Fibroblast of skin of scalp (primary cell): ENCODE measurements around the gene HIRIP3. TPM values are rescaled to one million over a fixed set of nuclear protein-coding genes. Genes with fewer than 3 reads are reported as not detected.
"Not testable (repeated sequence)": the region's sequence is repeated elsewhere in the genome, so short reads cannot be mapped to it uniquely, and the experiment has no call there.

ENCODE experiments used
- DNase-seq: peaks from one replicate; pipeline ENCODE4 v3.0.0-alpha.2; 2013
- polyA plus RNA-seq, 2 experiments: library from polyadenylated mRNA; unstranded; fragments of 120-200 nt; gene quantifications; one replicate each; pipeline ENCODE4 v1.2.1, GENCODE V29; 2013; ENCODE audit not compliant: insufficient read length in 2 of 2

The HIRIP3 gene, protein sequence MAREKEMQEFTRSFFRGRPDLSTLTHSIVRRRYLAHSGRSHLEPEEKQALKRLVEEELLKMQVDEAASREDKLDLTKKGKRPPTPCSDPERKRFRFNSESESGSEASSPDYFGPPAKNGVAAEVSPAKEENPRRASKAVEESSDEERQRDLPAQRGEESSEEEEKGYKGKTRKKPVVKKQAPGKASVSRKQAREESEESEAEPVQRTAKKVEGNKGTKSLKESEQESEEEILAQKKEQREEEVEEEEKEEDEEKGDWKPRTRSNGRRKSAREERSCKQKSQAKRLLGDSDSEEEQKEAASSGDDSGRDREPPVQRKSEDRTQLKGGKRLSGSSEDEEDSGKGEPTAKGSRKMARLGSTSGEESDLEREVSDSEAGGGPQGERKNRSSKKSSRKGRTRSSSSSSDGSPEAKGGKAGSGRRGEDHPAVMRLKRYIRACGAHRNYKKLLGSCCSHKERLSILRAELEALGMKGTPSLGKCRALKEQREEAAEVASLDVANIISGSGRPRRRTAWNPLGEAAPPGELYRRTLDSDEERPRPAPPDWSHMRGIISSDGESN
- polyA plus RNA-seq (2013, experiment 1 of 2; ENCODE audit: insufficient read length): 11.6 TPM
- 10.1 TPM for polyA plus RNA-seq (2013, experiment 2 of 2; ENCODE audit: insufficient read length)

DNA sequence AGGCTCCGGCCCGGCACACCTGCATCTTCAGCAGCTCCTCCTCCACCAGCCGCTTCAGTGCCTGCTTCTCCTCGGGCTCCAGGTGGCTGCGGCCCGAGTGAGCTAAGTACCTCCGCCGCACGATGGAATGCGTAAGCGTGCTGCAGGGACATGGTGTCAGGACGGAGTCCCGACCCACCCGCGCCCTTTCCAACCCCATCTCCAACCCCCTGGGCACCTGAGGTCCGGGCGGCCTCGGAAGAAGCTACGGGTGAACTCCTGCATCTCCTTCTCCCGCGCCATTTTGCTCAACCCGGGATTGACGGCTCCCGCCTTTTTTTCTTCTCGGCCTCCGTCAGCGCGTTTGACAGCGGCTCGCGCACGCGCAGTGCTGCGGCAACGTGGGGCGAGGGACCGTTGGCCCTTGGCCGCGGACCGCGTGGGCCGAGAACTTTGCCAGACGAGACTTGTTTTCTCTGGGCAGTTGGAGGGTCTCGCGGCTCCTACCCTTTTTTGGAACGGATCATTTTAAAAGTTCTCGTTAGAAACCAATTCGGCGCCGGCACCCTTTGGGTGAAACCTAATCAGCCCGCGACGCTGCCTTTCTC lies at the start of gene HIRIP3:
Gene HIRIP3 (minus strand): TSS at position 294 of the 587 bp plus-strand sequence. CDS start 12 bp downstream, at position 282.
- DNase-seq: peak; percentile 84

DNA sequence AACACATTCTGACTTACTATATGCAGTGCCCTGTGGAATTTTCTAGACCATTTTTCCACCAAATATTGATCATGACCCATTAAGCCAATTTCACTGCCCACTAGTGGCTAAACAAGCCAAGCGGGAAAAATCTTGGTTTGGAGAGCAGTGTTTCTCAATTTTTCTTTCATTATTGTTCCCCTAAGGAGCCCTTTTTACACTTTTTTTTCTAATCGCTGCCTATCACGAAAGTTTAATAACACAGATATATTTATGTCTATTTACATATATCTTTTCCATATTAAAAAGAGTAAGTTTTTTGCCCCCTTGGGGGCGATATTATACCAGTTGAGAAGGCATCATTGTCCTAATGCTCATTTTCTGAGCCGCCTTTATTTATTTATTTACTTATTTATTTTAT lies 46.4 kb upstream of the HIRIP3 start:
- DNase-seq: peak; percentile 59

DNA sequence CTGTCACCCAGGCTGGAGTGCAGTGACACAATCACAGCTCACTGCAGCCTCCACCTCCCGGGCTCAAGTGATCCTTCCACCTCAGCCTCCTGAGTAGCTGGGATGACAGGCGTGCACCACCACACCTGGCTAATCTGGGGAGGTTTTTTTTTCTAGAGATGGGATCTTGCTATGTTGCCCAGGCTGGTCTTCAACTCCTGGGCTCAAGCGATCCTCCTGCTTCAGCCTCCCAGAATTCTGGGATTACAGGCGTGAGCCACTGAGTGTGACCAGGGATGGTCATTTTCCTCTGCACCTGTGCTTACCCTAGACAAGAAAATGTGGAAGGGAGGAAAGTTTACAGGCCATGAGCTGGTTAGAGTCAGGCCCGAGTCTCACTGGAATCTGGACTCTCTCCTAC lies 45.3 kb upstream of the HIRIP3 start:
- DNase-seq: not testable (repeated sequence)

DNA sequence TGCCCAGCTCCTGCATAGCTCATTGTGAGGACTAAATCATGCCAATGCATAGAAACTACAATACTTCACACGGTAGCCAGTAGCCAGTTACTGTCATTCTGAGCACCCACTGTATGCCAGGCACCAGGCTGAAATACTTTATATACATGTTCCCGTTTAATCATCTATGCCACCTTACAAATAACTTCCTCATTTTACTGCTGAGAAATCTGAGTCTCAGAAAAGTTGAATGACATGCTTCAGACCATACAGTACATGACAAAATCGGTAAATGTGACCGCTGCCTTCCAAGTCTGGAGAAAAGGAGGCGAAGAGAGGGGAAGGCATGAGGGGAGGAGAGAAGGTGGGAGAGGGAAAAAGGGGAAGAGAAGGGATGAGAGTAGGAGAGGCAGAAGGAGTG lies 44.8 kb upstream of the HIRIP3 start:
- DNase-seq: no peak

DNA sequence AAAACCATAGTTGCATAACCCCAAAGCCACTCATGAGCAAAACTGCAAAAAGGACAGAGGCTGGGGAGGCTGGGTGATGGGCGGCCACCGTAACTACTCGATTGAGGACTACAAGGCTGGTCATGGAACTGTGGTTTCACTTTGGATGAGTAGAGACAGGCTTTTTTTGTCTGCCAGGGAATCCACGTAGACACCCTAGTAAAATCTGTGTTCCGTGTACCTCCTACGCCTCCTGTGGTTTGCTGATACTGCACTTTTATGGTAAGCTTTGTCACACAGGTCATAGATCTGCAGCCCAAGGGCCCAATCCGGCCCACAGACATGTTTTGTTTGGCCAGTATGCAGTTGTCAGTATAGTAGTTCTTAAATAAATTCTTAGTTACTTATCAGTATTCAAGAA lies 37.9 kb upstream of the HIRIP3 start:
- no peak for DNase-seq

DNA sequence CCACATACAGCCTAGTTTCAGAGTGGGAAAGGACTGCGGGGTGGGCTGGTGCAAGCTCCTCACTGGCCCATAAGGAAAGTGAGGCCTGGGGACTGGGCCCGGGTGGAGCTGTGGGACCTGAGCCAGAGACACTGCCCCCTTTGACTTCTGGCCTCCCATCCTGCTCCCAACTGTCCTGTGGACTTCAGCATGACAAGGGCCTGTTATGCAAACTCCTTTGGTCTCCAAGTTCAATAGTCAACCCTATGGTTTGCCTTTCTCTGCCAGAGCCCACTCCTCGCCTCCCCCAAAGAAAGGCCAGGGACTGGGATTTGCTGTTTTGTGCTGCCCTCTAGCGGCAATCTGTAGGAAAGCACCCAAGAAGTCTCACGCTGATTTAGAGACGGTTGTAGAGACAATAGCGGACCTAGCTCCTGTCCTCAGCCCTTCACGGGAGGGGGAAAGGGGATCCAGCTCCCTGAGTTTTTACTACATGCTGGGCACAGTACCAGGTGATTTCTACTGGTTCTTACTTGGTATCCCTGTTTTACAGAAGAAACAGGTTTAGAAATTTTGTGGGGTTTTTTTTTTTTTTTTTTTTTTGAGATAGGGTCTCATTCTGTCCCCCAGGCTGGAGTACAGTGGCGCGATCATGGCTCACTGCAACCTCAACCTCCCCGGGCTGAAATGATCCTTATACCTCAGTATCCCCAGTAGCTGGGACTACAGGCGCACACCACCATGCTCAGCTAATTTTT lies 36.8 kb upstream of the HIRIP3 start:
- peak; percentile 68 for DNase-seq

DNA sequence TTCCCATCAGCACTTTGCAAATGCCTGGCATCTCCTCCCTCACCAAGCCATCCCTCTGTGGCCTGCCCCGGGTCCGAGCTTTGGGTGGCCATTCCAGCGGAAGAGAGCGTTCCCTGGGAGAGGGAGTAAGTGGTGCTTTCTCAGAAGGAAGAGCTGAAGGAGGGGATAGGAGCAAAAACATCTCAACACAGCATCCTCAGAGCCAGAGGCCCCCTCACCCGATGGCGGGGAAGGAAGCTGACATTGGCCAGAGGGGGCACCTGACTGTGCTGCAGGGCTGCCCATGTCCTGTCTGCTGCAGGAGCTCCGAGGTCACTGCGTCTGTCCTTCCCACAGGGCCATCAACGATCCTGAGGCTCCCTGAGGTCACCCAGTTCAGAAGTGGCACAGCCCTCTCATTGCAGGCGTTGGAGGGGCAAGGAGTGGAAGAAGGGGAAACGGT lies 36.1 kb upstream of the HIRIP3 start:
- DNase-seq: no peak

DNA sequence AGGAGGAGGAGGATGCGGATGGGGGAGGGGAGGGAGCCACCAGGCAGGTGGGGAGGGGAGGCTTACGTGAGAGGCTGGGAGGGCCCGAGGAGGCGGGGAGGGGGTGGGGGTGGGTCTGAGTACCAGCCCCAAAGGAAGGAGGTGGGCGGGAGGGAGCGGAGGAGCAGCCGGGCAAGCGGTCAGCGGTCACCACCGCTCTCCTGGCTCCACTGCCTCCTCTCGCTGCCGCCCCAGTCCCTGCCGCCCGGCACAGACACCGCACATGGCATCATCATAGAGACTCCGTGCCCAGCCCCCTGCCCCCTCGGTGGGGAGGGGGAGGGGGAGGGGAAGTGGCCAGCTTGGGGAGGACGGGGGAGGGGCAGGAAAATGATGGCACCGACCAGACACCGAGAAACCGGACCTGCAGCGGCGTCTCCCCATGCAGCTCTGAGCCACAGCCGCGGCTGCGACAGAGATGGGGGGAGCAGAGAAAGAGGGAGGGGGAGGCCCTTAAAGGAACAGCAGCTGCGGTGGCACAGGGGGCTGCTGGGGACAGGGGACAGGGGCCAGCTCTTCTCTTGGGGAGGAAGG lies 35.5 kb upstream of the HIRIP3 start, which contains the start of gene TLCD3B:
Gene TLCD3B (minus strand): TSS at position 431 of the 573 bp plus-strand sequence. CDS start 744 bp downstream, outside the sequence.
- DNase-seq: no peak

DNA sequence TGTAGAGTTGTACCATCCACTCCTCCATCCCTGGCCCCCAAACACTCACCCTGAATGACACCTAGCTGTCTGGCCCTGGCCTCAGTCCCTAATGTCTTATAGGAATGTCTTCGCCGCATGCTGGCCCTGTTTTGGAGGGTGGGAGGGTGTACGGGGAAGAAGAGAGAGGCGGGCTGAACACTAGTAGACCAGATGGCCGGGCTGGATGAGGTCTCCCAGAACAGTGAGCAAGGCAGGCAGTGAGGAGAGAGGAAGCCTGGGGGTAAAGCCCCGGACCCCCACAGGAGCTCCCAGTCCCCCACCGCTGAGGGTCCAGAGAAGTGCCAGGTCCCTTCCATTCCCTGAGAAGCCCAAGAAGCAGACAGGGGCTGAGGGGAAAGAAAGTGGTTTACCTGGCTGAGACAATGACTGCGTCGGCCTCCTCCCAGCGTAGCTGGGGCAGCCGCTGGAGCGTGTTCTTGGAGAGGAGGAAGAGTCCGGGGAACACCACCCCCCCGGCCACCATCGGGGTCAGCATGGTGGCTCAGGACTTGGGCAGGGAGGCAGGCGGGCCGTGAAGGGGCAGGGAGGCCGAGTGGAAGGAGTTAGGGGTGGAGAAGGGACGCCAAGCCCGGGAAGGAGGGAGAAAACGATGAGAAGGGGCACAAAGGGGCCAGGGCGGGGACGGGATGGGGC lies 34.7 kb upstream of the HIRIP3 start:
- DNase-seq: no peak

DNA sequence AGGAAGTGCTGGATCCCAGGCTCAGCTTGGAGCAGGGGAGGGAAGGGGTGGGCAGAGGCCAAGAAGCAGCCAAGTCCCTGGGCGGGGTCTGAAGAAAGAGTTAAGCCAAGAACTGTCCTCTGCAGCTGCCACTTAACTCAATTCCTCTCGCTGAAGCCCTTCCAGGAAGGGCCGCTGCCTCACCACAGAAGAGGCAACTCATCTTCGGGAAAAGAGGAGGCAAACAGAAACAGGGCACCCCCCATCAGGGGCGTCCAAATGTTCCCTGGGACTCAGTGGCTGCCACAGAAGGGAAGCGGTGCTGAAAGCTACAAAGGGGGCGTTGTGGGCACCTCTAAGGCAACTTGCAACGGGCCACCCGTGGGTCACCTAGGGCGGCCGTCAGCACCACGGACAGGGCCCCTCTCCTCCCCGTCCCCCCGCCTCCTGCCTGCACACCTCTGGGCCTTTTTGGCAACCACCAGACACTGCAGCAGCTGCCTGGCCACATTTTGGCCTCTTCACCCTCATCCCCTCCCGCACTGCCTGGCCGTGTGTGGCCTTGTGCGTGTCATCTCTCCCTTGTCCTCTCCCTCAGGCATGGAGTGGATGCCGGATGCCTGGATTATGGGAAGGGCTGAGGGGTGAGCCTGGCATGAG lies 33.1 kb upstream of the HIRIP3 start:
- no peak for DNase-seq

DNA sequence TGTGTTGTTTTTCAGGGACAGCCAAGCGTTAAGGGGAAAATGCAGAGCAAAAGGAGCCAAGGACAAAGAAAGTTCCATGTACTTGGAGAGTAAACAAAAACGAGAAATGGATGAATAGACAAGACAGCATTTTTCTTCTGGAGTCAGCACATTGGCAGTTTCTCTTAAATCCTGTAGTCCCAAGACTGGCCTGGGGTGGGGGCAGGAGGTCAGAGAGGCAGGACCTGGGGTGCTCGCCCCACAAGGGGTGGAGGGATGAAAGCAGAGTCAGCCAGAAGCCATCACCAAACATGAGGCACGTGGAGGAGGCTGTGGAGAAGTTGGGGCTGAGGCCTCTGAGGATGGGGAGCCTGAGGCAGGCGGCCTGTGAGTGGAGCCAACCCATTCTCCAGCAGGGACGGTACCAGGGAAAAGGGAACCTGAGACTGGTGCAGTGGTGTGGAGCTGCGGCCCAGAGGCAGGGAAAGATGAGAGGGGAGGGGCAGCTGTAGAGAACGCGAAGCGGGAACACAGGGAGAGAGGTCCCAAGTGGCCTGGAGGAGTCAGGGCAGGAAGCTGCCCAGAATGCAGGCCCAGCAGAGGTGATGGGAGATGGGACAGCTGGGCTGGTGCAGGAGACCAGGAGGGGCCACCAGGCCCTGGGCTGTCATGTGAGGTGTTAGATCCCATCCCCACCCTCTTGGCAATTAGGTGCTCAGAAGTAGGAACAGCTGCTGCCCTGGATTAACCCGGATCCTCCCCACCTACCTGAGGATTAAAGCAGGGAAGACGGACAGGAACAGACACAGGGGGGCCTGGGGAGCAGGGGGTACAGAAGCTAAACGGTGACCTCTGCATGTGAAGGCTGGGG lies 32.4 kb upstream of the HIRIP3 start:
- DNase-seq: no peak

DNA sequence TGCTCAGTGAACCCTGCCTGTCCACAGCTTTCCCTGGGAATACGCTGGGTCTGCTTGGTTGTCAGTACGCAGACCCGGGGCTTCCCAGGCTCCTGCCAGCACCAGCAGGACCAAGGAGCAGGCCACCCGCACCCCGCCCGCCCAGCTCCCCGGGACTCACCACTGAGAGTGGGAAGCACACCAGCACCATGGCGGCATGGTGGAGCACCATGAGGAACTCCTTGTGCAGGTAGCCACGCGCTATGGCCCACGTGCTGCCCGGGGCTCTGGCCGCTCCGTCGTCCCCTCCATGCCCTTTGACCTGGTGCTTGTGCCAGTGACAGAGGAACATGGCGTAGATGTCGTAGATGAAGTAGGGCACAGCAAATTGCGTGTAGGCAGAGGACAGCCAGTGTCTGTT lies 31.0 kb upstream of the HIRIP3 start:
- DNase-seq: no peak

DNA sequence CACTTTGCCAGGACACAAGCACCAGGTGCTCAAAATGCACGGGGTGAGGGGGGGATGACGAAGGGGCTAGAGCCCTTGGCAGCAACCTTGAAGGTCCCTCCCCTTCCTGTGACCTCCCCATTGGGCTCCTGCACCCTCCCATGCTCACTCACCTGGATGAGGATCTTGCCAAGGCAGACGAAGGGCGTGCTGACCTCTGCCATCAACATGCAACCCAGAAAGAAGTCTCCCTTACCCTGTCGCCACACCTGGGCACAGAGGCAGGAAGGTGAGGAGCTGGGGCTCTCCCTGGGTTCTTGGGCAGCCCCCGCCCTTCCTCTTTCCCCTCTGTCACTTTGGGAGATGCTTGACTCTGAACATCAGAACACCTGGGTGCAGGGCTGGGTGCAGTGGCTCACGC lies 30.2 kb upstream of the HIRIP3 start:
- DNase-seq: no peak

DNA sequence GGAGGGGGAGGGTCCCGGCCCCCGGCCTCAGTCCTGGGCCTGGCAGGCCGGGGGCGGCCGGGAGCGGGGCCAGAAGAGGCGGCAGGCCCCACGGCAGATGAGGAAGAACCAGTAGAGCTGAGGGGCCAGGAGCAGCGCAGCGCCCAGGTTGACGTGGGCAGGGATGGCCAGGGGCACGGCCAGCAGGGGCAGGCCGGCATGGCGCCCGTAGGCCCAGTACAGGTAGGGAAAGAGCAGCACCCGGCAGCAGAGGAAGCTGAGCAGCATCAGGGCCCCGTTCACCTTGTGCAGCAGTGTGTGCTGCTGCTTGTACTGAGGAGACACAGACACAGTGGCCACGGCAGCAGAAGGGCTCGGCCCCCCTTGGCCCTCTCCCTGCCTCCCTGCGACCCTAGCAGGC lies 29.7 kb upstream of the HIRIP3 start:
- no peak for DNase-seq

DNA sequence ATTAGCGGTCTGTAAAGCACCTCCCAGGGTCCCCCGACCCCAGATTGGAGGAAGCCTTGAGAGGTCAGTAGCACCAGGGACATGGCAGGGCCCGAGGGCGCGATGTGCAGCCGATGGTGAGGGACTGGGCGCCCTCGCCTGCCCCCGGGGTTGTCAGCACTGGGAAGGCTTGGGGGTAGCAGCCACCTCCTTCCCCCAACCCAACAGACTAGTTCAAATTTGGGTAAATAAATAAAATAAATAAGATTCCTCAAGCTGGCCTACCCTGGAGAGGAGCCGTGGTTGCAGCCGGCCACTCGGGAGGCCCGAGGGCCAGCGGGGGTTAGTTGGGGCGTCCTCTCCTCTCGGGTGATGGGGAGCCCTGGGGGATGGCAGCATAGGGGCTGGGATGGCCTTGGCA lies 29.0 kb upstream of the HIRIP3 start:
- no peak for DNase-seq

DNA sequence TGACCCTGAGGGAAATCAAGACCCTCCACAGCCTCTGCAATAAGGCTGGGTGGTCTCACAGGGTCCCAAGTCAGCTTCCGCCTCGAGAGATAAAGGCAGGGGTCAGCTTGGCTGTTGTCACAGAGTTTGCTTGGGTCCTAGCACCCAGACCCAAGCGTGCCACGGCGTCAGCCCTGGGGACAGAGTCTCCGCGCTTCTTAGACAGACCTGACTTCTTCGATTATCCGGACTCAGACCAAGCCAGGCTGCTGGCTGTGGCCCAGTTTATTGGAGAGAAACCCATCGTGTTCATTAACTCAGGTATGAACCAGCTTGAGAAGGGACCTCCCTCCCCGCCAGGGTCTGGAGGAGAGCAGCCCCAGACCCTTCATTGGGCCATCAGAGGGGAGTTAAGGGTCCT lies 28.2 kb upstream of the HIRIP3 start:
- DNase-seq: no peak

DNA sequence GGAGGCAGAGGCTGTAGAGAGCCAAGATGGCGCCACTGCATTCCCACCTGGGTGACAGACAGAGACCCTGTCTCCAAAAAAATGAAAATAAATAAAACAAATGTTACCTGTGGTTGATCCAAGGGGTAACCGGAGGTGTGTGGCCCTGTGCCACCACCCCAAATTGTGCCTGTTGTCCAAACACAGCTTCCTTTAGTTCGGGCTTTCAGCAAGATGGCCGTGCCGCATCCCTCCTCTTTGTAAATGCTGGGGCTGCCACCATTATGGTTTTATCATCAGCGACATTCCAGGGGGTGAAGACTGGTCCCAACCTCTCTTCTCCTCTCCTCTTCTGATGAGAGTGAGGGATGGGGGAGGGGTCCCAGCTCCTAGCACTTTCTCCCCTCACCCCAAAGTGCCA lies 27.5 kb upstream of the HIRIP3 start, which contains the start of gene C16orf92:
Gene C16orf92 (plus strand): TSS at position 312 of the 400 bp plus-strand sequence. CDS start 143 bp downstream, outside the sequence.
- DNase-seq: no peak

DNA sequence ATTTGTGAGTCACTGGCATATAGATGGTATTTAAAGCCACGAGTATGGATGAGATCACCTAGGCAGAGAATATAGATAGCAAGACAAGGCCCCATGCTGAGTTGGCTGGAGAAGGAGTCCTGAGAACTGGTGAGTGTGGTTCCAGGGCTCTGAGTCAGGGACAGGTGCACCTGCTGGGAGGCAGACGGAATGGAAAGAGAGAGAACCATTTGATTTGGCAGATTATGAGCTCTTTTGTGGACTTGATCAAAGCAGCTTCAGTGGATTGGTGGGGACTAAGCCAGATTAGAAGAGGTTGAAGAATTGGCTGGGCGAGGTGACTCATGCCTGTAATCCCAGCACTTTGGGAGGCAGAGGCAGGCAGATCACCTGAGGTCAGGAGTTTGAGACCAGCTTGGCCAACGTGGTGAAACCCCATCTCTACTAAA lies 23.3 kb upstream of the HIRIP3 start:
- peak; percentile 49 for DNase-seq

DNA sequence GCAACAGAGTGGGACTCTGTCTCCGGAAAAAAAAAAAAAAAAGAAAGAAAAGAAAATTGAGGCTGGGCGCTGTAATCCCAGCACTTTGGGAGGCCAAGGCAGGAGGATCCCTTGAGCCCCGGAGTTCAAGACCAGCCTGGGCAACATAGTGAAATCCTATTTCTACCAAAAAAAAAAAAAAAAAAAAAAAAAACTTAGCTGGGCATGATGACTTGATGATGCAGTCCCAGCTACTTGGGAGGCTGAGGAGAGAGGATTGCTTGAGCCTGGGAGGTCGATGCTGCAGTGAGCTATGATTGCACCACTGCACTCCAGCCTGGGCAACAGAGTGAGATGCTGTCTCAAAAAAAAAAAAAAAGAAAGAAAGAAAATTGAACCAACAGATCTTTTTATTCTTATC lies 22.5 kb upstream of the HIRIP3 start:
- not testable (repeated sequence) for DNase-seq

DNA sequence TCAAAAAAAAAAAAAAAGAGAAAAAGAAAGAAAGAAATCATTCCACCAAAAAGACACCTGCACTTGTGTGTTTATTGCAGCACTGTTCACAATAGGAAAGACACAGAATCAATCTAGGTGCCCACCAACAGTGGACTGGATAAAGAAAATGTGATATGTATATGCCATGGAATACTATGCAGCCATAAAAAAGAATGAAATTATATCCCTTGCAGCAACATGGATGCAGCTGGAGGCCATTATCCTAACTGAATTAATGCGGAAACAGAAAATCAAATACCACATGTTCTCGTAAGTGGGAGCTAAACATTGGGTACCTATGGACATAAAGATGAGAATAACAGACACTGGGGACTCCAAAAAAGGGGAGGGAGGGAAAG lies 21.9 kb upstream of the HIRIP3 start:
- no peak for DNase-seq
